ENCODE results near the gene TGM6. TPM values are rescaled to one million over a fixed set of nuclear protein-coding genes. Genes with fewer than 3 reads are reported as not detected.
"Not testable (repeated sequence)": the region's sequence is repeated elsewhere in the genome, so short reads cannot be mapped to it uniquely, and the experiment has no call there.

TGM6 gene
- total RNA-seq, 1 experiment from 2014 or later: not detected

- no peak for TF ChIP-seq CTCF (conservative IDR thresholded peaks at IDR 0.05)
- no peak overlapping the region for H3K14ac ChIP-seq (ENCODE audit: insufficient read depth, low read length)
These were observed 25.0 kb downstream of the TGM6 start for GRCh38 chr20:2405693-2406065.

GRCh38 chr20:2407355-2407754 lies 26.7 kb downstream of the TGM6 start:
- not testable (repeated sequence) for H3K27me3 ChIP-seq (ENCODE audit: insufficient read depth, low read length); H2BK15ac ChIP-seq (ENCODE audit: low read depth, low read length); H4K91ac ChIP-seq (ENCODE audit: insufficient read length, low read depth, low read length); H3K79me2 ChIP-seq (ENCODE audit: insufficient read depth, low read length); H3K4ac ChIP-seq (ENCODE audit: low read depth, low read length); H2BK120ac ChIP-seq (ENCODE audit: low read depth, low read length, poor library complexity, severe bottlenecking); H3K79me1 ChIP-seq (ENCODE audit: insufficient read depth, low read depth, low read length, poor library complexity, severe bottlenecking); H3K27me3 Mint-ChIP-seq (ENCODE audit: low read depth); H2AK5ac ChIP-seq (ENCODE audit: insufficient read length, low read length); H3K18ac ChIP-seq (ENCODE audit: insufficient read length, low read depth, low read length); H2BK20ac ChIP-seq (ENCODE audit: low read depth, low read length, poor library complexity, severe bottlenecking); H3K27ac ChIP-seq (ENCODE audit: insufficient read length, low read depth, low read length); H3K4me2 ChIP-seq (ENCODE audit: insufficient read depth, insufficient read length, low read length); H3K14ac ChIP-seq (ENCODE audit: insufficient read depth, low read length); H2AFZ ChIP-seq (ENCODE audit: low read length); H4K20me1 ChIP-seq (ENCODE audit: control insufficient read depth, insufficient read depth, insufficient read length); H4K8ac ChIP-seq (replicated peaks; ENCODE audit: insufficient read length, low read depth, low read length); H3K4me1 ChIP-seq (ENCODE audit: insufficient read depth, low read length); H2BK5ac ChIP-seq (ENCODE audit: insufficient read length, low read length); H3K9me3 ChIP-seq (ENCODE audit: control insufficient read depth, low read depth, low read length); H3K27ac Mint-ChIP-seq; H3K9ac ChIP-seq (ENCODE audit: extremely low read depth, insufficient read length, low read length); H3K9me3 Mint-ChIP-seq; H3K4me3 Mint-ChIP-seq; H3K36me3 Mint-ChIP-seq (ENCODE audit: insufficient read depth in 1 of 3, low read depth in 3 of 3); H4K5ac ChIP-seq (ENCODE audit: insufficient read length, low read depth, low read length); H3K56ac ChIP-seq (ENCODE audit: insufficient read length, low read depth, low read length); H3K23me2 ChIP-seq (ENCODE audit: insufficient read length, low read depth, low read length, poor library complexity, severe bottlenecking); H3K23ac ChIP-seq (ENCODE audit: insufficient read length, low read depth, low read length); H2BK12ac ChIP-seq (ENCODE audit: insufficient read length, low read depth, low read length); DNase-seq; H3T11ph ChIP-seq (ENCODE audit: low read length)
- H3K4me1 Mint-ChIP-seq: peaks cover 9 to 15% of the 10 kb centered on the region in 2 experiments
- WGBS (ENCODE audit: extremely low coverage, insufficient read length, low lambda C conversion rate): no CpG with 5 or more reads among the region's 7 CpGs

More at GRCh38 chr20:2405693-2406065, 25.0 kb downstream of the TGM6 start:
- Histone ChIP-seq H3K56ac (ENCODE audit: insufficient read length, low read depth, low read length) (no peak overlapping the region), H3K18ac (ENCODE audit: insufficient read length, low read depth, low read length) (no peak overlapping the region), H3K9me3 (ENCODE audit: control insufficient read depth, low read depth, low read length) (no peaks in the 10 kb centered on the region), H2BK12ac (ENCODE audit: insufficient read length, low read depth, low read length) (no peak overlapping the region), H2BK120ac (ENCODE audit: low read depth, low read length, poor library complexity, severe bottlenecking) (no peak overlapping the region), H4K5ac (ENCODE audit: insufficient read length, low read depth, low read length) (no peak overlapping the region), H2AFZ (ENCODE audit: low read length) (no peak overlapping the region), H3K23ac (ENCODE audit: insufficient read length, low read depth, low read length) (no peak overlapping the region), H3K4me1 (ENCODE audit: insufficient read depth, low read length) (no peaks in the 10 kb centered on the region), H4K20me1 (ENCODE audit: control insufficient read depth, insufficient read depth, insufficient read length) (no peaks in the 10 kb centered on the region), H3K4ac (ENCODE audit: low read depth, low read length) (no peak overlapping the region), H2BK5ac (ENCODE audit: insufficient read length, low read length) (no peak overlapping the region), H3K23me2 (ENCODE audit: insufficient read length, low read depth, low read length, poor library complexity, severe bottlenecking) (no peaks in the 10 kb centered on the region), H3K27ac (ENCODE audit: insufficient read length, low read depth, low read length) (no peak overlapping the region), H3K79me1 (ENCODE audit: insufficient read depth, low read depth, low read length, poor library complexity, severe bottlenecking) (no peaks in the 10 kb centered on the region), H2BK20ac (ENCODE audit: low read depth, low read length, poor library complexity, severe bottlenecking) (no peak overlapping the region), H3K27me3 (ENCODE audit: insufficient read depth, low read length) (no peaks in the 10 kb centered on the region), H3T11ph (ENCODE audit: low read length) (no peak overlapping the region), H2BK15ac (ENCODE audit: low read depth, low read length) (no peak overlapping the region), H3K9ac (ENCODE audit: extremely low read depth, insufficient read length, low read length) (no peak overlapping the region), H3K79me2 (ENCODE audit: insufficient read depth, low read length) (no peaks in the 10 kb centered on the region), H4K91ac (ENCODE audit: insufficient read length, low read depth, low read length) (no peak overlapping the region), H3K4me2 (ENCODE audit: insufficient read depth, insufficient read length, low read length) (no peak overlapping the region), H4K8ac (replicated peaks; ENCODE audit: insufficient read length, low read depth, low read length) (no peak overlapping the region), H2AK5ac (ENCODE audit: insufficient read length, low read length) (no peak overlapping the region)
- H3K9me3 Mint-ChIP-seq: peaks cover 6 to 8% of the 10 kb centered on the region in 2 experiments; a peak in 4 of 5 replicates
- H3K36me3 Mint-ChIP-seq (ENCODE audit: insufficient read depth in 1 of 3, low read depth in 3 of 3): peaks cover 0 to 4% (median 0%) of the 10 kb centered on the region in 3 experiments; a peak in 1 of 7 replicates
- peaks cover 4% of the 10 kb centered on the region for H3K27me3 Mint-ChIP-seq (ENCODE audit: low read depth)
- H3K4me1 Mint-ChIP-seq: peaks cover 12 to 17% of the 10 kb centered on the region in 2 experiments
- no peak overlapping the region for H3K27ac Mint-ChIP-seq
- no peak overlapping the region for H3K4me3 Mint-ChIP-seq
- DNase-seq: no peak
- WGBS (ENCODE audit: extremely low coverage, insufficient read length, low lambda C conversion rate): no CpG with 5 or more reads among the region's 1 CpG

All from H9 (cell line).